Breast epithelium (tissue), 4 donors: ENCODE measurements around the gene EFNA2. TPM values are rescaled to one million over a fixed set of nuclear protein-coding genes. Genes with fewer than 3 reads are reported as not detected.

Experiments
- DNase-seq, 2 donors: peaks; one replicate each; pipeline ENCODE4 v3.0.0-alpha.2; 2019; ENCODE audit warnings: low spot score in 2 of 2
- H3K27ac ChIP-seq, 2 donors: fragments of 200-600 bp; sonication (generic) in 1 of 2; one replicate each; pipeline ENCODE4 v1.5.1; 2016 to 2019; ENCODE audit warnings: mild to moderate bottlenecking in 1 of 2
- H3K27me3 ChIP-seq, 2 donors: fragments of 200-600 bp; sonication (generic) in 1 of 2; one replicate each; pipeline versions ENCODE4 v1.5.1 to v1.6.0; 2017 to 2019; ENCODE audit warnings: control low read depth in 1 of 2, mild to moderate bottlenecking in 1 of 2
- H3K36me3 ChIP-seq: fragments of 200-600 bp; one replicate; pipeline ENCODE4 v1.5.1; 2019
- H3K4me1 ChIP-seq, 2 donors: fragments of 200-600 bp; sonication (generic); one replicate each; pipeline ENCODE4 v1.5.1; 2016 to 2019; ENCODE audit warnings: control low read depth in 1 of 2
- H3K4me3 ChIP-seq, 3 donors: fragments of 200-600 bp; sonication (generic); 1 replicate in 2 of 3; 2 replicates in 1 of 3; pipeline ENCODE4 v1.5.1; 2016 to 2019; ENCODE audit warnings: mild to moderate bottlenecking in 3 of 3, moderate library complexity in 2 of 3
- H3K9me3 ChIP-seq, 2 donors: fragments of 200-600 bp; sonication (generic) in 1 of 2; one replicate each; pipeline ENCODE4 v1.5.1; 2016 to 2019; ENCODE audit warnings: control low read depth in 1 of 2
- CTCF ChIP-seq, 3 donors: fragments of 450-650 bp; IDR thresholded peaks; one replicate each; pipeline ENCODE4 v1.5.1; 2016 to 2017; ENCODE audit warnings: antibody characterized with exemption in 3 of 3, mild to moderate bottlenecking in 3 of 3, moderate library complexity in 3 of 3
- POLR2A ChIP-seq: fragments of 450-650 bp; IDR thresholded peaks from one replicate; pipeline ENCODE4 v1.6.1; 2016; ENCODE audit warnings: antibody characterized with exemption, mild to moderate bottlenecking, moderate library complexity
- POLR2AphosphoS5 ChIP-seq, 3 donors: sonication (generic); formaldehyde crosslinking; IDR thresholded peaks; one replicate each; pipeline ENCODE4 v1.6.1; 2017; ENCODE audit warnings: antibody characterized with exemption in 3 of 3
- intact Hi-C: fragments of 100-400 bp; cut with DNase I; formaldehyde crosslinking; loops from one replicate; pipeline ENCODE4 v1.15.1; 2023; ENCODE audit warnings: low total_unique reads
- total RNA-seq, 3 donors: library from RNA; depleted of rRNA; stranded (reverse); fragments of >200 nt; gene quantifications; one replicate each; pipeline ENCODE4 v1.1.0, GENCODE V29; 2016

The EFNA2 gene
- total RNA-seq, 3 donors from 2014 or later = 0.66 TPM; not detected in 2

GRCh38 chr19:1262623-1263123 is 23.0 kb upstream of the EFNA2 start:
- Histone ChIP-seq H3K27ac (peak overlapping the region; percentile 97 to 98), H3K4me3 (peak overlapping the region in 2 of 3 donors; percentile 70 to 79), H3K4me1 (peaks cover 41 to 55% of the 10 kb centered on the region in 2 donors), H3K27me3 (no peaks in the 10 kb centered on the region), H3K36me3 (no peaks in the 10 kb centered on the region), H3K9me3 (no peaks in the 10 kb centered on the region)
- TF ChIP-seq POLR2A (no peak), CTCF (IDR thresholded peaks at IDR 0.05) (no peak), POLR2AphosphoS5 (IDR thresholded peaks at IDR 0.05) (no peak)
- DNase-seq = peak in 1 of 2 donors; percentile 20
- intact Hi-C loops = no loop called here

DNA sequence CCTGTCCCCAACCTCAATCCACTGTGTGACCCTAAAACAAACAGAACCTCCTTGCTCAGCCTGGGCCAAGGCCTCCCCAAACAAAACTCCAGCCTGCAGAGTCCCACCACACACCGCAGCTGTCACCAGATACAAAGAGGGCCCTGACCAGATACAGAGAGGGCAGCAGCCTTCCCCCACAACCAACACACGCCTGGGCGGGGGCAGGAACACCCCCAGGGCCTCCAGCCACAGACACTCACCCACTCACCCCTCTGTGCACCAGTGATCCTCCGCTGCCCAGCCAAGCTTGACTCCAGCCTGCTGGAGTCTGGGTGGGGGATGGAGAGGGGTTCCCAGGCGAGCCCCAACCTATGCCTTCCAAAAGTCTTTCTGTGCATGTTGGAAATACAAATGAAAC is 22.5 kb upstream of the EFNA2 start:
- TF ChIP-seq POLR2A (no peak), CTCF (IDR thresholded peaks at IDR 0.05) (no peak), POLR2AphosphoS5 (IDR thresholded peaks at IDR 0.05) (no peak)
- H3K27me3 ChIP-seq = no peaks in the 10 kb centered on the region
- H3K9me3 ChIP-seq = no peaks in the 10 kb centered on the region
- no peak for DNase-seq
- H3K4me3 ChIP-seq = no peak overlapping the region
- peaks cover 41 to 56% of the 10 kb centered on the region in 2 donors for H3K4me1 ChIP-seq
- intact Hi-C loops = no loop called here
- no peaks in the 10 kb centered on the region for H3K36me3 ChIP-seq
- peak overlapping the region; percentile 97 to 98 for H3K27ac ChIP-seq

- Histone ChIP-seq H3K27me3 (no peaks in the 10 kb centered on the region), H3K36me3 (no peaks in the 10 kb centered on the region), H3K4me3 (peak overlapping the region in 1 of 3 donors; percentile 74), H3K9me3 (no peaks in the 10 kb centered on the region), H3K27ac (peak overlapping the region; percentile 97 to 98), H3K4me1 (peaks cover 41 to 52% of the 10 kb centered on the region in 2 donors)
- intact Hi-C loops = no loop called here
- TF ChIP-seq POLR2AphosphoS5 (IDR thresholded peaks at IDR 0.05) (peak; percentile 52 to 87 (median 68)), CTCF (IDR thresholded peaks at IDR 0.05) (no peak), POLR2A (no peak)
- DNase-seq = peak; percentile 78 to 79
Measured at GRCh38 chr19:1264801-1265614, 20.7 kb upstream of the EFNA2 start.

- no peak for DNase-seq
- Histone ChIP-seq H3K4me3 (peak overlapping the region; percentile 43 to 74 (median 56)), H3K27ac (peak overlapping the region; percentile 97 to 98)
Measured at GRCh38 chr19:1265615-1266128, 20.0 kb upstream of the EFNA2 start.

More at GRCh38 chr19:1265615-1266128, 20.0 kb upstream of the EFNA2 start:
- intact Hi-C loops = no loop called here
- Histone ChIP-seq H3K27me3 (no peaks in the 10 kb centered on the region), H3K36me3 (no peaks in the 10 kb centered on the region), H3K4me1 (peaks cover 39 to 52% of the 10 kb centered on the region in 2 donors), H3K9me3 (no peaks in the 10 kb centered on the region)
- TF ChIP-seq POLR2A (no peak), CTCF (IDR thresholded peaks at IDR 0.05) (no peak), POLR2AphosphoS5 (IDR thresholded peaks at IDR 0.05) (no peak)
